ENCODE measurements around the gene ALX3.
"Not testable (repeated sequence)": the region's sequence is repeated elsewhere in the genome, so short reads cannot be mapped to it uniquely, and the experiment has no call there.

Gene ALX3

DNA sequence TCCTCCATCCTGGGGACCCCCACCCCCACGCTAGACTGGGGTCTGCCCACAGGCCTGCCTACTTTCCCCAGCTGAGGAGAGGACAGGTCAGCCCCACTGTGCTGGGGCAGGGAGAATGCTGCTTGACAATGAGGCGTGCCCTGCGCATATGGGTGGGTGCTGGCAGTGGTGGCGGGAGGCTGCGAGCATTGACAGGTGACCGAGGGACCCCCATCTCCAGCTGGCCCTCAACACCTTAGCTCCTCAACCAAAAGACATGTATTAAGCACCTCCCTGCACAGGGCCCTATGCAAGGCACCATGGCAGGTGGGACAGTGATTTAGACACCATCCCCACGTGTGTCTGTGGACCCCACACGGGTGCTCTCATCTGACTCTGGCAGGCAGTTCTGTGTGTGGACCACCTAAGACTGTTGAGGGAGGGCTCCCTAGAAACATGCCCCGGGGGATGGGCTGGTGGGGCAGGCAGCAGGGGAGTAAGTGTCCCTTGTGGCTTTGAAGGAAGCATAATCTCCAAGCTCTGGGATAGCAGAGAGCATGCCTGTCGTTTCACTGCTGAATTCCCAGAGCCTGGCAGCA, 18.4 kb upstream of the ALX3 start:
- no peak for DNase-seq

GRCh38 chr1:110087812-110088738, 17.6 kb upstream of the ALX3 start:
- no peak for DNase-seq

- DNase-seq: no peak
Measured at GRCh38 chr1:110086961-110087360, 16.5 kb upstream of the ALX3 start.

DNA sequence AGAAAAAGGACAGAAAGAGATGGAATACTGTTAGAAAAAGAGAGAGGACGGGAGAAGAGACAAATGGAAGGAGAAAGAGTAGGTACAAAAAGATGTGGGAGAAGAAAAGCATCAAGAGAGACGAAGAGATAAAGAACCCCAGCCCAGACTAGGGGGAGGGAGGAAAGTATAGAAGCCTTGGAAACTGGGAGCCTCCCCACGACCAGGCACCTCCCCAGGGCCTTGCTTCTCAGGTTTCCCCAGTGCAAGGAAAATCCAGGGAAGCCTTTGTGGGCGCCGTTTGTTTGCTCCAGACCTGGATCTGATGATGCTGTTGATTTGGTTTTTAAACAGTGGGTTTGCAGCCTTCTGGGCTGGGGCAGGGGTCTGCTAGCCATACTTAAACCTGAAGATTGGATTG, 15.2 kb upstream of the ALX3 start:
- no peak for DNase-seq

- no peak for DNase-seq
Measured at GRCh38 chr1:110084227-110085078, 14.0 kb upstream of the ALX3 start.

- DNase-seq: no peak
Measured at GRCh38 chr1:110083866-110084226, 13.4 kb upstream of the ALX3 start.

- DNase-seq: no peak
Measured at GRCh38 chr1:110083061-110083865, 12.8 kb upstream of the ALX3 start.

GRCh38 chr1:110082477-110082876, 12.0 kb upstream of the ALX3 start:
- DNase-seq: no peak

DNA sequence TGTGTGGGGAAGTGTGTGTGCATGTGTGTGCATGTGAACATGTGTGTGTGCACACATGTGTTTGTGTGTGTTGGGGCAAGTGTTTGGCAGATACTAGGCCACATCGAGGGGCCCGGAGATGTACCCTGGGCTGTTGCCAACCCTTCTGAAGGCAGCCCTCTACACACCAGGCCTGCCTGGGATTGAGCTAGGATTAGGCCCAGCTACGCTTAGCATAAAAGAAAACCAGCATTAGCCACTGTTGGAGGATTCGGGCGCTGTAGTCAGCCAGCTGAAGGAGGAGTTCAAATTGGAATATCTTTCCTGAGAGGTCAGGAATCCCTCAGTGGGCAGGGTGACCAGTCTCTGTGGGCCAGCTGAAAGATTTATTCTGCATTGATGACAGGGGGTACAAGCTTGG, 10.6 kb upstream of the ALX3 start:
- DNase-seq: no peak

- not testable (repeated sequence) for DNase-seq
Measured at GRCh38 chr1:110079995-110080394, 9.5 kb upstream of the ALX3 start.

DNA sequence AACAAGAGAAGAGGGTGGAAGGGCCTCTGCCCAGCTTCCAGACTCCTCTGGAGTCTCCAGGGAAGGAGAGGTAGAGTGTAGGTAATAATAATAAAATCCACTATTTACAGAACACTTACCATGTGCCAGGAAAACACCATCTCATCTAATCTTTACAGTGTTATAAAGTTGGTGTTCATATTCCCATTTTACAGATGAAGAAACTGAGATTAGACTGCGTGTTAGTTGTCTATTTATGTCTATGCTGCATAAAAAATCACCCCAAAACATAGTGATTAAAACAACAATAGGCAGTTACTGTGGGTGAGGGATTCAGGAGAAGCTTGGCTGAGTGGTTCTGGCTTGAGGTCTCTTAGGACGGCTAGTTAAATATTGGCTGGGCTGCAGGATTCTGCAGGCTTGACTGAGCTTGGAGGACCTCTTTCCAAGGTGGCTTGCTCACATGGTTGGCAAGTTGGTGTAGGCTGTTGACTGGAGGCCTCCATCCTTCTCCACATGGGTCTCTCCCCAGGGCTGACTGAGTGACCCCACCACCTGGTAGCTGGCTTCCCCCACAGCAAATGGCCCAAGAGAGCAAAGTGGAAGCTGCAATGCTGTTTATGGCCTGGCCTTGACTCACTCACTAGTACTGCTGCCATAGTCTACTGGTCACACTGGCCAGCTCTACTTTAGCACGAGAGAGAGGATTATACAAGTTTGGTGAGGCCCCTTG, 6.5 kb upstream of the ALX3 start:
- DNase-seq: no peak

- DNase-seq: no peak
Measured at GRCh38 chr1:110074166-110074565, 3.7 kb upstream of the ALX3 start.

DNA sequence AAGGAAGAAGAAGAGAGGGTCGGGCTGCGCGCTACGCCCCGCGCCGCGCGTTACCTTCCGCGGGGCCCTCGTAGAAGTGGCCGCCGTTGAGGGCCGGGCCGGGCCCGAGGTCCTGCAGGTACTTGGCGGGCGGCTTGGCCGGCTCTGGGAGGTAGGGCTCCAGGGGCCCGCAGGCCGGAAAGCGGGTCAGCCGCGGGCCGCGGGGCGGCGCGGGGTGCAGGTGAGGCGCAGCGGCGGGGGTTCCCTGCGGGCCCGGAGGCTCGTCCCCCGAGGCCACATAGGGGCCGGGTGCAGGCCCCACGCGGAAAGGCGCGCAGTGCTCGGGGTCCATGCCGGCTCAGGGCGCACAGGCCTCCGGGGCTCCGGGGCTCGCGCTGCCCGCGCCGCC, 196 bp downstream of the ALX3 start:
- no peak for DNase-seq

DNA sequence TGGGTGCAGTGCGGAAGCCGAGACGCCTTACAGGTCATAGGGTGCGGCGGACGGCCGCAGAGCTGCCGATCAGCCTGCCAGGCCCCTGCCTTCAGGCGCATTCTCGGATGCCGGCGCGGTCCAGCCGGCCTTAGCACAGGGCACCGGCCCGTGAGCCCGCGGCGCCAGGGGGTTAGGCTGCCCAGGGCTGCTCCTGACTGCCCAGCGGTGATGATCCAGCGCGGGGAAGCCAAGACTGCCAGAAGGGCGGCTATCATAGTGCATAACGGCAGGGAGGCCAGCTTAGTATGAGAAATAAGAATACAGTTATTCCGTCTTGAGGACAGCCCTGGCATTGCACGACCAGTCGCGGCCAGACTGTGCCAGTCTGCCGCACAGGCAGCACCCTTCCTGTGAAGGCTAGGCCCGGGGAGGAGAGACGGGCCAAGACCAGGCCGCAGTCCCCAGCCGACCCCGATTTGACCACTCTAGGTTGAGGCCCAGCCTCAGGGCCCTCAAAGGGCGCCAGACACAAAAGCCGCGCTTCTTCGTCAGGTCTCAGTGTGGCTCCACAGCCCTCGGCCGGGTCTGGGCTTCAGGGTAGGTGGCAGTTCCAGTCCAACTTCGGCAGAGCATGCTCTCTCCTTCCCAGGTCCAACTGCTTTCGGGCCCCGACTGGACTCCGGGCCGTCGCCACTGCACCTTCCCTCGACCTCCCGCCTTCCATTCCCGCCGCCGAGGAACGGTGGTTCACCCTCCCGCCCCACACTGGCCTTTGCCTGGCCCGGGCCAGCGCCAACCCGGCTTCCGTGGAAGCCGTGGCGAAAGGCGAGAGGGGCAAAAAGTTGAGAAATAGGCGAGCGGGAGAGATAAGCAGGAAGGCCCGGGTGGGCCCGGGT, 829 bp downstream of the ALX3 start:
- no peak for DNase-seq

DNA sequence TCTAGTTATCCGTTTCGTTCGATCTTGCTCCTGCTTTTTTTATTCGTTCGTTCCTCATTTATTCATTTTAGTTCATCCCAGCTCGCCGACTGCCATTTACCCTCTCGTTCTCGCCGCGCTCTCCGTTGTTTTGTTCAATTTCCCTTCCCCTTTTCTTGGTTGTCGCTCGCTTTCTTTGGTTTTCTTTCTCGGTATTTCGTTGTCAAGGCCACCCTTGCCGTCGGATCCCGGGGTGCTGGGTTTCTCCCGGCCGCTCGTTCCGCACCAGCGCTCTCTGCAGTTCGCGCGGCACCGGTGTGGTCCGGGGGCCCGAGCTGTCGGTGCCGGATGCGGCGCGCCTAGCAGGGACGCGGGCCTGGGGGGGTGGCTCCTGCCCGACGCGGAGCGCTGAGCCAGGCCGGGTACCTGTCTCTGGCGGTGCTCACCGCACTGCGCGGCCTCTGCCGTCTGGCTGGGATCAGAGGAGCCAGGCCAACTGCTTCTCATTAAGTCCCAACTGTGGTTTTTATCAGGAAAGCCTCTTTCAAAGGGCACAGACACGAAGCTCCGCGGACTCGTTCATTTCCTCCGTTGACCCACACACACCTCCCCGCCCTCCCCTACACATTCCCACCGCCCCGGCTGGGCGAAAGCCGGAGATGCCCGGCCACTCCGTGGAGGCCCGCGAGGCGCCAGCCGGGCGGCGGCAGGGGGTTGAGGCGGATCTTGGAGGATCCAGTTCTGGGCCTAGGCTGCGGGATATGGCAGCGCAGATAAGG, 1.6 kb downstream of the ALX3 start:
- DNase-seq: no peak

DNA sequence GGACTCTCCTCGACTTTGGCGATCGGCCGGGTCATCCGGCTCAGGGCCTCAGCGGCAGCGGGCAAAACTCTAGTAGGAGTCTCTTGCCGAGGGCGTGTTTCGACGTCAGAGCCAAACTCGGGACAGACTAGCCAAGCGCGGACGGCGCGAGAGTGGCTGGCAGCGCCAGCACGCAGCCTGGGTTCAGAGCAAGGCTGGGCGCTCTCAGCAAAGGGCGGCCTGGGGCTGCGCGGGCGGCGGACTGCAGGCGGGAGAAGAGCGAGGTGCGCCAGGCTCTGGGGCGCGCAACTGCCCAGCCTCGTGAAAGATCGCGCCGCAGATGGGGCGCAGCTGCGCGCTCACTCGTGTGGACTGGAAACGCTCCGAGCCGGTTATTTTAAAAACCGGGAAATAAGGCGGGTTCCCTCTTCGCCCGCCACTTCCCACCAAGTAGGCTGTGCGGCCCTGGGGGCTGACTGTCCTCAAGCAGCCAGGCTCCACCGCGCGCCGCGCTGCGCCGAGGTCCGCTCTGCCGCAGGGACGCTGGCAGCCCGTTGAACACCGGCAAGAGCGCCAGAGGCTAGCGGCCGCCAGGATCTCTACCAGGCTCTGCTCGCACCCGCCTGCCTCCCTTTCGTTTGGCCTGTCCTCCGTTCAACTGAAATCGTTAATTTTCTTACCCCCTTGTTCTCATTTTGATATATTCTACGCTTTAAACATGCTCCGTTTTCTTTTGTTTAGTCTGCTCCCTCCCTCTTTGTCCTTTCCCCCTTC, 2.4 kb downstream of the ALX3 start:
- DNase-seq: no peak

DNA sequence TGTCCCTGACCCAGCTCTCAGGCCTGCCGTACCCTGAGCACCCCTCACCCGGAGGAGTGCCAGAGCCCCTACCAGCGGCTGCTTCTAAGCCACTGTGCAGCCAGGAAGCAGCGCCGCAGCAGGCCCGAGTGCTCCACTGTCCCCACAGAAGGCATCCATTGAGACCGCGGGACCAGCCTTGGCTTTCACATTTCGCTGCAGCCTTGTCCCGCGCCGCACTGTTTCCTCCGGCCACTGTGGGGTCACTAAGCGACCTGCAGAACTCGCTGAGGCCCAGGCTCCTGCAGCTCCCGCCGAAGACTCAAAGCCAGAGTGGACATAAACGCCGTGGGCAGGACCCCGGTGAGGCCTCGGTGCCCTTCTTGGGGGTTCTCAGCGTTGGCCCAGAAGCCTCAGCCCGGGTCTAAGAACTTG, 3.0 kb downstream of the ALX3 start:
- DNase-seq: no peak

- no peak for DNase-seq
Measured at GRCh38 chr1:110065841-110066240, 4.6 kb downstream of the ALX3 start.

- DNase-seq: no peak
Measured at GRCh38 chr1:110064576-110065337, 5.7 kb downstream of the ALX3 start.

Measured in NCI-H524 treated with DMSO at 0.1 percent for 48 hours (cell line).